GM10847 (cell line): ENCODE data around the gene FFAR3.

Experiments
- POLR2A ChIP-seq: IDR thresholded peaks from 2 replicates; pipeline ENCODE4 v1.6.1; 2011; ENCODE audit not compliant: insufficient read length; ENCODE audit errors: extremely low read depth

Gene FFAR3

GRCh38 chr19:35381318-35381717, 23.1 kb downstream of the FFAR3 start:
- no peak for TF ChIP-seq POLR2A

GRCh38 chr19:35381926-35382325, 23.7 kb downstream of the FFAR3 start:
- TF ChIP-seq POLR2A: no peak

GRCh38 chr19:35383536-35383935, 25.3 kb downstream of the FFAR3 start:
- TF ChIP-seq POLR2A: no peak

- no peak for TF ChIP-seq POLR2A
Observed at GRCh38 chr19:35388277-35389054, 30.2 kb downstream of the FFAR3 start.

- TF ChIP-seq POLR2A: no peak
Observed at GRCh38 chr19:35389192-35389861, 31.1 kb downstream of the FFAR3 start.

GRCh38 chr19:35392742-35393715, 34.8 kb downstream of the FFAR3 start:
- TF ChIP-seq POLR2A: no peak

GRCh38 chr19:35395382-35396199, 37.3 kb downstream of the FFAR3 start:
- no peak for TF ChIP-seq POLR2A

GRCh38 chr19:35396240-35396885, 38.1 kb downstream of the FFAR3 start:
- TF ChIP-seq POLR2A: no peak

- no peak for TF ChIP-seq POLR2A
Observed at GRCh38 chr19:35397064-35397463, 38.8 kb downstream of the FFAR3 start.

GRCh38 chr19:35398570-35398969, 40.3 kb downstream of the FFAR3 start:
- TF ChIP-seq POLR2A: no peak

GRCh38 chr19:35399231-35399630, 41.0 kb downstream of the FFAR3 start:
- no peak for TF ChIP-seq POLR2A

GRCh38 chr19:35399948-35400772, 41.9 kb downstream of the FFAR3 start:
- TF ChIP-seq POLR2A: no peak

- no peak for TF ChIP-seq POLR2A
Observed at GRCh38 chr19:35400773-35401100, 42.5 kb downstream of the FFAR3 start.

- TF ChIP-seq POLR2A: no peak
Observed at GRCh38 chr19:35403116-35403760, 45.0 kb downstream of the FFAR3 start.
